LNCAP (cell line): ENCODE data around the gene STAC2.
A peak's percentile ranks its signal among the peaks of the same experiment; 100 is the strongest.

Experiments used
- TF ChIP-seq, protein P1 (sequence below): fragments of 450-650 bp; IDR thresholded peaks from 2 replicates; pipeline ENCODE4 v1.5.1; 2017; ENCODE audit warnings: mild to moderate bottlenecking

The STAC2 gene, protein sequence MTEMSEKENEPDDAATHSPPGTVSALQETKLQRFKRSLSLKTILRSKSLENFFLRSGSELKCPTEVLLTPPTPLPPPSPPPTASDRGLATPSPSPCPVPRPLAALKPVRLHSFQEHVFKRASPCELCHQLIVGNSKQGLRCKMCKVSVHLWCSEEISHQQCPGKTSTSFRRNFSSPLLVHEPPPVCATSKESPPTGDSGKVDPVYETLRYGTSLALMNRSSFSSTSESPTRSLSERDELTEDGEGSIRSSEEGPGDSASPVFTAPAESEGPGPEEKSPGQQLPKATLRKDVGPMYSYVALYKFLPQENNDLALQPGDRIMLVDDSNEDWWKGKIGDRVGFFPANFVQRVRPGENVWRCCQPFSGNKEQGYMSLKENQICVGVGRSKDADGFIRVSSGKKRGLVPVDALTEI

DNA sequence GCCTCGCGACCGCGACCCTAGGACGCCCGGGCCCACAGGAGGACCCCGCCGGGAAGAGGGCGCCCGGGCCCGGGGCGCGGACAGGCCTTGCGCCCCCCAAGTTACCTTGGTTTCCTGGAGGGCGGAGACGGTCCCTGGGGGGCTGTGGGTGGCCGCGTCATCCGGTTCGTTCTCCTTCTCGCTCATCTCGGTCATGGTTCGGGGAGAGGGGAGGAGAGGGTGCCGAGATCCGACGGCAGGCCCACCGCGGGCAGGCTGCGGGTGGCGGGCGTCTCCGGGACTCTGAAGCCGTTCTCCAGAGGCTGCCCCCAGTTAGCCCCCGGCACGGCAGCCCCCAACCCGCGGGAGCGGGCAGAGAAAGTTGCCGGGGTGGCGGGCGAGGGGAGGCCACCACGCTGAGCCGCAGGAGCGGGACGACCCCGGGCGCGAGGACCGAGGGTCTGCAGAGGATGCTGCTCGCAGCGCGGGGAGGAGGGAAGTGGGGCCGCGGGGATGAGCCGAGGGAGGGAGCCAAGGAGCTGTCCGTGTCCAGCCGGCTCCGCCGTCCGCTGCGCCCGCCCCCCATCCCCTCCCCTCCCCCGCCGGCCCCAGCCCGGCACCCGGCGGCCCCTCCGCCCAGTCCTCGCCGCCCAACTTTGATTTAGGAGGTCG is at the start of gene STAC2:
STAC2 (minus strand) TSS at position 638 of the 651 bp plus-strand sequence; CDS start at position 195, 443 bp downstream.
- TF ChIP-seq, protein P1, sequence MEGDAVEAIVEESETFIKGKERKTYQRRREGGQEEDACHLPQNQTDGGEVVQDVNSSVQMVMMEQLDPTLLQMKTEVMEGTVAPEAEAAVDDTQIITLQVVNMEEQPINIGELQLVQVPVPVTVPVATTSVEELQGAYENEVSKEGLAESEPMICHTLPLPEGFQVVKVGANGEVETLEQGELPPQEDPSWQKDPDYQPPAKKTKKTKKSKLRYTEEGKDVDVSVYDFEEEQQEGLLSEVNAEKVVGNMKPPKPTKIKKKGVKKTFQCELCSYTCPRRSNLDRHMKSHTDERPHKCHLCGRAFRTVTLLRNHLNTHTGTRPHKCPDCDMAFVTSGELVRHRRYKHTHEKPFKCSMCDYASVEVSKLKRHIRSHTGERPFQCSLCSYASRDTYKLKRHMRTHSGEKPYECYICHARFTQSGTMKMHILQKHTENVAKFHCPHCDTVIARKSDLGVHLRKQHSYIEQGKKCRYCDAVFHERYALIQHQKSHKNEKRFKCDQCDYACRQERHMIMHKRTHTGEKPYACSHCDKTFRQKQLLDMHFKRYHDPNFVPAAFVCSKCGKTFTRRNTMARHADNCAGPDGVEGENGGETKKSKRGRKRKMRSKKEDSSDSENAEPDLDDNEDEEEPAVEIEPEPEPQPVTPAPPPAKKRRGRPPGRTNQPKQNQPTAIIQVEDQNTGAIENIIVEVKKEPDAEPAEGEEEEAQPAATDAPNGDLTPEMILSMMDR: no peak

DNA sequence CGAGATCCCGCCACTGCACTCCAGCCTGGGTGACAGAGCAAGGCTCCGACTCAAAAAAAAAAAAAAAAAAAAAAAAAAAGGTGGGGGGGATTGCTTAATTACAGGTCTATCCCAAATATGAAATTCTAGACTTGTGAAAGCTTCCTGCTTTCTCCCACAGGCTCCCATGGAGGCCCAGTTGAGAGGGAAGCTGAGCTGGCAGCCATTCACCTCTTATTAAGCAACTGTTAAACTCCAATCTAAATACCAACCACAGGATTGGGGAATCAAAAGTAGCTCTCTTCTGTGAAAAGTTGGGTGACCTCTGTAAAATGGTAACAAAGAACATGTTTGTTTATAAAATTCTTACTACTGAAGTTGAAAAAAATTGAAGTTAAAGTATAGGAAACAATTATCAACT is 45.8 kb upstream of the STAC2 start:
- TF ChIP-seq, protein P1: no peak

DNA sequence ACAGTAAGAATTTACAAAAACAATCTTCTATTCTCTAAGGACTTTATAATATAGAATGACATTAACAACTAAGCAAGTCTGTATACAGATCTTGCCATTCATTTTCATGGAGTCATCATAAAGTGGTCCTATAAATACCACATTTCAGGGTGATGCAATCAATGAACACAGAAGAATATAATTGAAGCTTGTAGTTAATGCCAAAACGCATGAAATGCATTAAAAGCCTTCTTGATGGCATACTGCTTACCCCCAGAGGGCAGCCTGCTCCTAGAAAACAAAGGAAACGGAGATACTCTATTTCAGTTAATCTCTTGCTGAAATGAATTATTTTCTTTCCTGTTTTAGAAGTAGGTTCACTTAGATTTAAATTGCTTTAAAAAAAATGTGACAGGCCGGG is 45.2 kb upstream of the STAC2 start:
- TF ChIP-seq, protein P1: peak; percentile 61

DNA sequence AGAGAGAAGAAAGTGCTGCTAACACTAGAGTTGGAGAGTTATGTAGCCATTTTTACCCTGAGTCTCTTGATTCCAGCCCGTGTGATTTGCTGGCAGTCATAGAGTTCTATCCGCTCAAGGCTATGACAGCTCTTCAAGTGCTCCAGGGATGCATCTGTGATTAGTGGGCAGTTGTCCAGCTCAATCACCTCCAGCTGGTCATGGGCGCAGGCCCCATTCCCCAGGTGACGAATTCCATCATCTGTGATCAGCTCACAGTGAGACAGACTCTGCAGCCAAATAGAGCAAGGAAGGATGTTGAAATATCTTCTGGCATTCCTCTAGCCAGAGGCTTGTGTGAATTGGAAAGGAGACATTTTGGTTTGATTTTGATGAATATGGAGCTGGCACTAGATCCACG is 38.4 kb upstream of the STAC2 start:
- TF ChIP-seq, protein P1: no peak

DNA sequence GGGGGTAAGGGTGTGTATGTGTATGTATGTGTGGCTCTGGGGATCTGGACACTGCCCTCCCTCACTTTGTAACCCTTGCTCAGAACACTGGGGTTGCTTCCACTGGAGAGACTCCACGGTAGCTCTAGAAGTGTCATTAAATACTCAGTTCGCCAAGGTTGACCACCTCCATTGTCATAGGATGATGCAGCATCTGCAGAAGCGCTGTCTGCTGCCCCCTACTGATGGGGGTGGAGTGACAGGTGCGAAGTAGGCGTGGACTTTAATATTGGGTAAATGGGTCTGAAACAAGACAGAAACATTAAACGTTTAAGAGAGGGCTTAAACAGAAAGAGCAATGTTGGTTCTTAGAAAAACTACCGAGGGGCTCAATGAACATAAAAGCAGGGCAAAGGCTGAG is 35.5 kb upstream of the STAC2 start:
- TF ChIP-seq, protein P1: peak; percentile 30; the same call in 1 of the 2 replicates

DNA sequence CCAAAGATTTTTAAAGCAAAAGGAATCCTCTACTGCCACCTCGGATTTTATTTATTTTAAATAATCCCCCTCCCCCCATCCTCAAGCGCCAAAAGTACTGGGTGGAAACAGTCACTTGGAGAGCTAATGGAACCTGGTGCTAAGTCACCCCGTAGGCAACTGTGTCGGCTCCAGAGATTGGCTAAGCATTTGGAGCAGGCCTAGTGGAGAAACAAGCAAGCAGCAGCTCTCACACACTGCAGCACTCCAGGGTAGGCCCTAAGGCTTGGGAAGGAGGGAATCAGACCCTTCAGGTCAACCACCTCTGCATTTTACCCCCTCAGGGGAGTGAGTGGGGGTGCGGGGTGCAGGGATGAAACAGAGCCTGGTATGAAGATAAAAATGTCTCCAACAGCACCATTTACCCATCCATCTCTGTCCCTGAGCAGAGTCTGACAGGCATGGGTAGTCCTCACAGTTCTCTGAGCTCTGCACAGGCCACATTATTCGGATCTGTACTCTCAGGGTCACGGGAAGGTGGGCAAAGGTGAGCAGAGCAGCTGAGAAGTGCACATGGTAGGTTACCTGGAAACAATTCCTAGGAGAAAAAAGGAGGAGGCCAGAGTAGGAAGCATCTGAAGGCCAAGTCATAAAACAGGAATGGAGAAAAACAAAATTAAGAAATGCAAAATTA is 27.2 kb upstream of the STAC2 start:
- TF ChIP-seq, protein P1: no peak

DNA sequence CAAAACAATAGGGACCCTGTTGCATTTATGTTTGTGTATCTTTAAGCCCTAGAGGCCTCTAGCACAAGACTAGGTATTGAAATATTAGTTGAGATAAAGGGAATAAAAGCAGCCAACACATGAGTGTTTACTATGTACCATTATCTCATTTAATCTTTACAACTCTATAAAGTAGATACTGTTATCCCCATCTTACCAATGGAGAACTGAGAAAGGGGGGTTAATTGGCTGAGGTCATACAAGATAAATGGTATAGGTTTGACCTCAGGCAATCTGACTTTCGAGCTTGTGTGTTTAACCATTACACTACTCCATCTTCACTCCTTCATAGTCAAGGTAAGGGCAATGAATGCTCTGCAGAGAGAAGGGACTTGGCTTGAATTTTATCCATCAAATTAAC is 26.3 kb upstream of the STAC2 start:
- TF ChIP-seq, protein P1: no peak
